Measurements from ENCODE around the gene FAM168A.

- TF ChIP-seq ZNF274 (IDR thresholded peaks at IDR 0.05; ENCODE audit: low read depth, low read length) = no peak
- TF ChIP-seq YY1 (IDR thresholded peaks at IDR 0.05; ENCODE audit: insufficient read depth, insufficient read length) = no peak
- no peak for TF ChIP-seq SUZ12 (IDR thresholded peaks at IDR 0.05; ENCODE audit: extremely low read depth, insufficient read depth, insufficient read length)
These were observed 69.3 kb downstream of the FAM168A start for GRCh38 chr11:73528483-73529203.
